HepG2 (cell line): ENCODE data around the gene SAMD4B. TPM values are rescaled to one million over a fixed set of nuclear protein-coding genes. Genes with fewer than 3 reads are reported as not detected.

ENCODE experiments used
- ARID5B ChIP-seq: IDR thresholded peaks from 2 replicates; pipeline ENCODE4 v1.4.0; 2020; ENCODE audit warnings: mild to moderate bottlenecking, missing genetic modification reagents
- ATF7-NPFF ChIP-seq: sonication (generic); formaldehyde crosslinking; IDR thresholded peaks from 2 replicates; pipeline ENCODE4 v1.8.1; 2023; ENCODE audit warnings: mild to moderate bottlenecking, low read depth, missing genetic modification reagents, moderate library complexity
- BORCS8-MEF2B ChIP-seq: sonication (generic); formaldehyde crosslinking; IDR thresholded peaks from 2 replicates; pipeline ENCODE4 v1.8.0; 2022; ENCODE audit warnings: mild to moderate bottlenecking, missing genetic modification reagents
- HNF1B ChIP-seq: sonication (generic); formaldehyde crosslinking; IDR thresholded peaks from 2 replicates; pipeline ENCODE4 v1.5.1; 2020; ENCODE audit warnings: mild to moderate bottlenecking, moderate library complexity, missing genetic modification reagents
- PPARG ChIP-seq: conservative IDR thresholded peaks from 2 replicates; pipeline ENCODE4 v1.6.1; 2016; ENCODE audit warnings: missing biosample characterization, missing genetic modification reagents
- STAG1 ChIP-seq: sonication (generic); formaldehyde crosslinking; IDR thresholded peaks from 2 replicates; pipeline ENCODE4 v1.4.0; 2020; ENCODE audit warnings: missing genetic modification reagents
- TBP ChIP-seq: sonication (generic); formaldehyde crosslinking; IDR thresholded peaks from 2 replicates; pipeline ENCODE4 v1.5.0; 2020; ENCODE audit warnings: missing genetic modification reagents
- TFE3 ChIP-seq: IDR thresholded peaks from 2 replicates; pipeline ENCODE4 v1.6.1; 2016
- ZFX ChIP-seq: sonication (generic); formaldehyde crosslinking; IDR thresholded peaks from 2 replicates; pipeline ENCODE4 v1.4.0; 2020; ENCODE audit warnings: mild to moderate bottlenecking, low read depth, missing genetic modification reagents, moderate library complexity
- ZNF12 ChIP-seq: sonication (generic); formaldehyde crosslinking; IDR thresholded peaks from 2 replicates; pipeline ENCODE4 v1.5.0; 2020; ENCODE audit warnings: missing genetic modification reagents
- ZNF235 ChIP-seq: sonication (generic); formaldehyde crosslinking; IDR thresholded peaks from 2 replicates; pipeline ENCODE4 v1.8.1; 2023; ENCODE audit warnings: mild to moderate bottlenecking, missing genetic modification reagents, borderline replicate concordance
- polyA plus RNA-seq, 8 experiments: library from polyadenylated mRNA; depleted of rRNA in 3 of 8; stranded (reverse) in 7 of 8; unstranded in 1 of 8; fragments of >200 nt; fragmentation: Illumina TruSeq in 4 of 8; extraction: Trizol in 4 of 8; gene quantifications; 2 replicates each; pipeline versions ENCODE4 v1.2.1 to v1.2.3, GENCODE V29; 2011 to 2016; ENCODE audit warnings: low read depth in 4 of 8, missing spikeins in 1 of 8, mixed read lengths in 1 of 8; ENCODE audit not compliant: insufficient read depth in 1 of 8
- total RNA-seq, 5 experiments: library from RNA; depleted of rRNA; stranded (reverse); fragments of >200 nt; fragmentation: Illumina TruSeq; extraction: Trizol; gene quantifications; 2 replicates each; pipeline ENCODE4 v1.2.3, GENCODE V29; 2016; ENCODE audit warnings: low read depth in 1 of 5
- TF ChIP-seq, protein P1 (sequence below): sonication (generic); formaldehyde crosslinking; IDR thresholded peaks from 2 replicates; pipeline ENCODE4 v1.5.0; 2020; ENCODE audit warnings: mild to moderate bottlenecking, missing genetic modification reagents, moderate library complexity
- TF ChIP-seq, protein P2 (sequence below): sonication (generic); formaldehyde crosslinking; IDR thresholded peaks from 2 replicates; pipeline ENCODE4 v1.4.0; 2020; ENCODE audit warnings: low read depth, missing genetic modification reagents

The SAMD4B gene
- total and polyA plus RNA-seq, 2 of the 13 experiments (the other 11 are each of a cell fraction or from before 2014, with no cell fraction given) = 26.0 to 31.8 TPM

- peak; percentile 82 for TF ChIP-seq TFE3 (CRISPR knock-in tag)
- 0 out of 2 replicates have a peak, but pooled peaks have one; percentile 36 for TF ChIP-seq ZNF12 (CRISPR knock-in tag)
- peak; percentile 80 for TF ChIP-seq ARID5B
- no peak for TF ChIP-seq TBP (CRISPR knock-in tag)
- TF ChIP-seq ATF7-NPFF (CRISPR knock-in tag) = no peak; the same call in none of the 2 replicates
- no peak for TF ChIP-seq BORCS8-MEF2B (CRISPR knock-in tag)
- peak; percentile 97 for TF ChIP-seq STAG1 (CRISPR knock-in tag)
- TF ChIP-seq ZFX (CRISPR knock-in tag) = peak; percentile 71; the same call in 1 of the 2 replicates
- TF ChIP-seq PPARG (CRISPR knock-in tag) = peak; percentile 69
- TF ChIP-seq, protein P1, sequence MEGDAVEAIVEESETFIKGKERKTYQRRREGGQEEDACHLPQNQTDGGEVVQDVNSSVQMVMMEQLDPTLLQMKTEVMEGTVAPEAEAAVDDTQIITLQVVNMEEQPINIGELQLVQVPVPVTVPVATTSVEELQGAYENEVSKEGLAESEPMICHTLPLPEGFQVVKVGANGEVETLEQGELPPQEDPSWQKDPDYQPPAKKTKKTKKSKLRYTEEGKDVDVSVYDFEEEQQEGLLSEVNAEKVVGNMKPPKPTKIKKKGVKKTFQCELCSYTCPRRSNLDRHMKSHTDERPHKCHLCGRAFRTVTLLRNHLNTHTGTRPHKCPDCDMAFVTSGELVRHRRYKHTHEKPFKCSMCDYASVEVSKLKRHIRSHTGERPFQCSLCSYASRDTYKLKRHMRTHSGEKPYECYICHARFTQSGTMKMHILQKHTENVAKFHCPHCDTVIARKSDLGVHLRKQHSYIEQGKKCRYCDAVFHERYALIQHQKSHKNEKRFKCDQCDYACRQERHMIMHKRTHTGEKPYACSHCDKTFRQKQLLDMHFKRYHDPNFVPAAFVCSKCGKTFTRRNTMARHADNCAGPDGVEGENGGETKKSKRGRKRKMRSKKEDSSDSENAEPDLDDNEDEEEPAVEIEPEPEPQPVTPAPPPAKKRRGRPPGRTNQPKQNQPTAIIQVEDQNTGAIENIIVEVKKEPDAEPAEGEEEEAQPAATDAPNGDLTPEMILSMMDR = peak; percentile 100
- TF ChIP-seq, protein P2, sequence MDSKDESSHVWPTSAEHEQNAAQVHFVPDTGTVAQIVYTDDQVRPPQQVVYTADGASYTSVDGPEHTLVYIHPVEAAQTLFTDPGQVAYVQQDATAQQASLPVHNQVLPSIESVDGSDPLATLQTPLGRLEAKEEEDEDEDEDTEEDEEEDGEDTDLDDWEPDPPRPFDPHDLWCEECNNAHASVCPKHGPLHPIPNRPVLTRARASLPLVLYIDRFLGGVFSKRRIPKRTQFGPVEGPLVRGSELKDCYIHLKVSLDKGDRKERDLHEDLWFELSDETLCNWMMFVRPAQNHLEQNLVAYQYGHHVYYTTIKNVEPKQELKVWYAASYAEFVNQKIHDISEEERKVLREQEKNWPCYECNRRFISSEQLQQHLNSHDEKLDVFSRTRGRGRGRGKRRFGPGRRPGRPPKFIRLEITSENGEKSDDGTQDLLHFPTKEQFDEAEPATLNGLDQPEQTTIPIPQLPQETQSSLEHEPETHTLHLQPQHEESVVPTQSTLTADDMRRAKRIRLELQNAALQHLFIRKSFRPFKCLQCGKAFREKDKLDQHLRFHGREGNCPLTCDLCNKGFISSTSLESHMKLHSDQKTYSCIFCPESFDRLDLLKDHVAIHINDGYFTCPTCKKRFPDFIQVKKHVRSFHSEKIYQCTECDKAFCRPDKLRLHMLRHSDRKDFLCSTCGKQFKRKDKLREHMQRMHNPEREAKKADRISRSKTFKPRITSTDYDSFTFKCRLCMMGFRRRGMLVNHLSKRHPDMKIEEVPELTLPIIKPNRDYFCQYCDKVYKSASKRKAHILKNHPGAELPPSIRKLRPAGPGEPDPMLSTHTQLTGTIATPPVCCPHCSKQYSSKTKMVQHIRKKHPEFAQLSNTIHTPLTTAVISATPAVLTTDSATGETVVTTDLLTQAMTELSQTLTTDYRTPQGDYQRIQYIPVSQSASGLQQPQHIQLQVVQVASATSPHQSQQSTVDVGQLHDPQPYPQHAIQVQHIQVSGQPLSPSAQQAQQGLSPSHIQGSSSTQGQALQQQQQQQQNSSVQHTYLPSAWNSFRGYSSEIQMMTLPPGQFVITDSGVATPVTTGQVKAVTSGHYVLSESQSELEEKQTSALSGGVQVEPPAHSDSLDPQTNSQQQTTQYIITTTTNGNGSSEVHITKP (CRISPR knock-in tag) = 0 out of 2 replicates have a peak, but pooled peaks have one; percentile 48
- TF ChIP-seq HNF1B = peak; percentile 76
- no peak for TF ChIP-seq ZNF235 (CRISPR knock-in tag)
Observed at GRCh38 chr19:39397360-39398296, 55.4 kb downstream of the SAMD4B start (continued).
